NCI-H1105 (cell line): ENCODE data around the gene ZDHHC20.

ENCODE experiments used
- DNase-seq: peaks from one replicate; lab custom pipeline; 2025; lab: John Stamatoyannopoulos, UW

Gene ZDHHC20

GRCh38 chr13:21458813-21459701 is at the start of gene ZDHHC20:
Gene ZDHHC20, minus strand, starts transcription at chr13:21459303. Its CDS starts 132 bp downstream, at chr13:21459171.
- DNase-seq: peak; percentile 47

GRCh38 chr13:21504379-21504778 is 45.3 kb upstream of the ZDHHC20 start:
- DNase-seq: no peak

GRCh38 chr13:21501686-21502085 is 42.6 kb upstream of the ZDHHC20 start:
- DNase-seq: no peak

- DNase-seq: no peak
Measured at GRCh38 chr13:21486322-21486721, 27.2 kb upstream of the ZDHHC20 start.

GRCh38 chr13:21483748-21484147 is 24.6 kb upstream of the ZDHHC20 start:
- DNase-seq: no peak

GRCh38 chr13:21481359-21481758 is 22.3 kb upstream of the ZDHHC20 start:
- no peak for DNase-seq

- peak; percentile 2 for DNase-seq
Measured at GRCh38 chr13:21478881-21479808, 20.0 kb upstream of the ZDHHC20 start.

GRCh38 chr13:21476893-21477472 is 17.9 kb upstream of the ZDHHC20 start:
- DNase-seq: no peak

GRCh38 chr13:21475115-21475514 is 16.0 kb upstream of the ZDHHC20 start:
- DNase-seq: no peak

- no peak for DNase-seq
Measured at GRCh38 chr13:21470785-21471184, 11.7 kb upstream of the ZDHHC20 start.

GRCh38 chr13:21466527-21466926 is 7.4 kb upstream of the ZDHHC20 start:
- DNase-seq: no peak

GRCh38 chr13:21465710-21466160 is 6.6 kb upstream of the ZDHHC20 start:
- no peak for DNase-seq

- no peak for DNase-seq
Measured at GRCh38 chr13:21463424-21463823, 4.3 kb upstream of the ZDHHC20 start.

GRCh38 chr13:21461131-21461530 is 2.0 kb upstream of the ZDHHC20 start:
- DNase-seq: no peak

GRCh38 chr13:21458451-21458812 is 671 bp downstream of the ZDHHC20 start:
- DNase-seq: peak; percentile 25

- DNase-seq: no peak
Measured at GRCh38 chr13:21453387-21454081, 5.6 kb downstream of the ZDHHC20 start.

- DNase-seq: no peak
Measured at GRCh38 chr13:21450936-21451335, 8.2 kb downstream of the ZDHHC20 start.

- DNase-seq: no peak
Measured at GRCh38 chr13:21446656-21447055, 12.4 kb downstream of the ZDHHC20 start.

- no peak for DNase-seq
Measured at GRCh38 chr13:21445759-21446158, 13.3 kb downstream of the ZDHHC20 start.

GRCh38 chr13:21443171-21443570 is 15.9 kb downstream of the ZDHHC20 start:
- no peak for DNase-seq

GRCh38 chr13:21436582-21436981 is 22.5 kb downstream of the ZDHHC20 start:
- DNase-seq: no peak

GRCh38 chr13:21435687-21436151 is 23.4 kb downstream of the ZDHHC20 start:
- no peak for DNase-seq
